RWPE2 (cell line): ENCODE results near the gene C1orf21.
A peak's percentile ranks its signal among the peaks of the same experiment; 100 is the strongest.

Source experiments
- ATAC-seq: fragments of 200-7000 bp; cut with Tn5 transposase; 3 replicates; pipeline ENCODE4 v1.9.1; 2021; ENCODE audit warnings: low read depth
- DNase-seq: peaks from one replicate; pipeline ENCODE4 v3.0.0-alpha.2; 2020; ENCODE audit warnings: low spot score
- H3K27ac ChIP-seq: fragments of 450-650 bp; 2 replicates; pipeline ENCODE4 v1.5.1; 2017; ENCODE audit warnings: mild to moderate bottlenecking; ENCODE audit not compliant: poor library complexity, severe bottlenecking
- H3K27me3 ChIP-seq: fragments of 250-450 bp; sonication (Bioruptor Pico); 2 replicates; pipeline ENCODE4 v1.5.1; 2021; ENCODE audit warnings: mild to moderate bottlenecking, moderate library complexity; ENCODE audit not compliant: insufficient read depth, poor library complexity, severe bottlenecking
- H3K36me3 ChIP-seq: fragments of 250-450 bp; sonication (Bioruptor Pico); 2 replicates; pipeline ENCODE4 v1.5.1; 2020; ENCODE audit warnings: low read depth, mild to moderate bottlenecking, moderate library complexity
- H3K4me1 ChIP-seq: fragments of 250-450 bp; sonication (Bioruptor Pico); 2 replicates; pipeline ENCODE4 v1.5.1; 2021; ENCODE audit warnings: mild to moderate bottlenecking, moderate library complexity; ENCODE audit not compliant: insufficient read depth, poor library complexity, severe bottlenecking
- H3K4me3 ChIP-seq: fragments of 250-450 bp; sonication (Bioruptor Pico); 2 replicates; pipeline ENCODE4 v1.5.1; 2021; ENCODE audit warnings: mild to moderate bottlenecking, moderate library complexity; ENCODE audit not compliant: severe bottlenecking
- H3K9me3 ChIP-seq: fragments of 250-450 bp; sonication (Bioruptor Pico); 2 replicates; pipeline ENCODE4 v1.5.1; 2021; ENCODE audit warnings: mild to moderate bottlenecking, moderate library complexity; ENCODE audit not compliant: severe bottlenecking
- CTCF ChIP-seq: fragments of 450-650 bp; IDR thresholded peaks from one replicate; pipeline ENCODE4 v1.5.1; 2017; ENCODE audit warnings: mild to moderate bottlenecking, moderate library complexity; ENCODE audit not compliant: poor library complexity, severe bottlenecking

Gene C1orf21

DNA sequence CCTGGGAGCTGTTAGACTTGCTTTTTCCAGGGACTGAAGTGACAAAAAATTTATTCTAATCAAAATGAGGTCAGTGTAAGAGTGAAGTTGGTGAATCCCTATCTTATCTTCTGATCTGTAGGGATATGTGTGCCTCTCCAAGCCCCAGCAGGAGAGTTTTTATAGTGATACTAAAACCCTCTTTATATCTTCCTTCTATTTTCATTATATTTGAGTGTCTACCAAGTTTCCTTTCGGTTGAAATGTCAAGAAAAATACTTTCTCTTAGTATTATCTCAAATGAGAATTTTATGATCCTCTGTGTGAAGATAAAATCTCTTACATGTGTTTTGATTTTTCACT lies 18.9 kb downstream of the C1orf21 start:
- DNase-seq (no peak), ATAC-seq (no peak)
- H3K27me3 ChIP-seq = no peaks in the 10 kb centered on the region
- H3K36me3 ChIP-seq = no peaks in the 10 kb centered on the region
- no peak overlapping the region for H3K4me3 ChIP-seq
- TF ChIP-seq CTCF = no peak
- no peaks in the 10 kb centered on the region for H3K9me3 ChIP-seq
- peaks cover 25% of the 10 kb centered on the region for H3K4me1 ChIP-seq
- H3K27ac ChIP-seq = no peak overlapping the region

GRCh38 chr1:184406479-184406878 lies 19.6 kb downstream of the C1orf21 start:
- Histone ChIP-seq H3K4me3 (no peak overlapping the region), H3K27ac (no peak overlapping the region), H3K36me3 (no peaks in the 10 kb centered on the region), H3K27me3 (no peaks in the 10 kb centered on the region), H3K4me1 (peaks cover 25% of the 10 kb centered on the region), H3K9me3 (no peaks in the 10 kb centered on the region)
- DNase-seq (no peak), ATAC-seq (no peak)
- TF ChIP-seq CTCF = no peak

- no peak for TF ChIP-seq CTCF
- DNase-seq (no peak), ATAC-seq (peak; percentile 79)
- Histone ChIP-seq H3K36me3 (no peaks in the 10 kb centered on the region), H3K4me3 (no peak overlapping the region), H3K9me3 (no peaks in the 10 kb centered on the region), H3K27me3 (no peaks in the 10 kb centered on the region), H3K27ac (peak overlapping the region; percentile 30), H3K4me1 (peaks cover 25% of the 10 kb centered on the region)
Measured at GRCh38 chr1:184407816-184408510, 21.1 kb downstream of the C1orf21 start.

- peaks cover 25% of the 10 kb centered on the region for H3K4me1 ChIP-seq
- DNase-seq (no peak), ATAC-seq (no peak)
- no peaks in the 10 kb centered on the region for H3K36me3 ChIP-seq
- no peaks in the 10 kb centered on the region for H3K9me3 ChIP-seq
- TF ChIP-seq CTCF = no peak
- H3K27me3 ChIP-seq = no peaks in the 10 kb centered on the region
- H3K4me3 ChIP-seq = no peak overlapping the region
- H3K27ac ChIP-seq = peak overlapping the region; percentile 30
Measured at GRCh38 chr1:184408580-184408979, 21.8 kb downstream of the C1orf21 start.

- Histone ChIP-seq H3K36me3 (no peaks in the 10 kb centered on the region), H3K4me1 (peaks cover 25% of the 10 kb centered on the region), H3K9me3 (no peaks in the 10 kb centered on the region), H3K27me3 (no peaks in the 10 kb centered on the region), H3K27ac (no peak overlapping the region), H3K4me3 (no peak overlapping the region)
- TF ChIP-seq CTCF = no peak
- ATAC-seq (no peak), DNase-seq (no peak)
Measured at GRCh38 chr1:184409011-184409410, 22.2 kb downstream of the C1orf21 start.
